Myocyte (in vitro differentiated cells): ENCODE results near the gene OLFML2A. TPM values are rescaled to one million over a fixed set of nuclear protein-coding genes. Genes with fewer than 3 reads are reported as not detected.
"Not testable (repeated sequence)": the region's sequence is repeated elsewhere in the genome, so short reads cannot be mapped to it uniquely, and the experiment has no call there.

ENCODE experiments used
- DNase-seq: peaks from one replicate; pipeline ENCODE4 v3.0.0-alpha.2; 2012; ENCODE audit warnings: low read depth
- total RNA-seq: library from RNA; depleted of rRNA; stranded (reverse); fragments of >200 nt; gene quantifications from 2 replicates; pipeline ENCODE4 v1.2.3, GENCODE V29; 2014

The OLFML2A gene
- total RNA-seq, 1 donor from 2014 or later = 253 TPM

- peak; percentile 90 for DNase-seq
These were observed 41.7 kb downstream of the OLFML2A start for GRCh38 chr9:124818431-124819281.

DNA sequence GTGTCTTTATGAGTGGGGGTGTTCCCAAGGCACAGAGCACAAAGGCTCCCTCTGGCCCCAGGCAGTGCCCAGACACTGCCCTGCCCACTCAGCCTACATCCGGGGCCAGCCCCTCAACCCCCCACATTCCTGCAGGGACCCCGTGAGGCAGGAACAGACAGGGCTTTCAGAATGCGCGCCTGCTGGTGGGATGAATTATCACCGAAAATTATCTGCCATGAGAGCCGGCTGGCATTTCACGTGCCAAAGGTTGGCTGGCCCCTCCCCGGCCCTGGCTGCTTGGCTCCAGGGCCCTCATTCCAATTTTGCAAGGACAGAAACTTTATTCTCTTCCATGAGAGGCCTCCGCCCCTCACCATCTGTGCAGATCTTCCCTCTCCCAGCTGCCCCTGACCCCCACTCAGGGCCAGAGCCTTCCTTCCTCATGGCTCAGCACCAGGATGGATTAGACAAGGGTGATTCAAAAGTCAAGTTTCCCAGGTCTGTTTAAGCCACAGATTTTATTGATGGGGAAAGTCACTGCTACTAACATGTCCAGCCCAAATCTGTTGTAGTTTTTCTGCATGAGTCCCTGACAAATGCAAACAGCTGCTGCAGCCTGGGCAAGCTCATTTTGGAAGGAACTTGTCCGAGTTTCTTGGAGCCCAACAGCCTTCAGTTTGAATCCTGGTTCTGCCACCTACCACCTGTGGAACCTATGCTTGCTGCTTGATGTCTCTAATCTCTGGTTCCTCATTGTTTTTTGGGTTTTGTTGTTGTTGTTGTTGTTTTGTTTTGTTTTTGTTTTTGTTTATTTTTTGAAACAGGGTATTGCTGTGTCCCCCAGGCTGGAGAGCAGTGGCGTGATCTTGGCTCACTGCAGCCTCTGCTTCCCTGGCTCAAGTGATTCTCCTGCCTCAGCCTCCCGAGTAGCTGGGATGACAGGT lies 44.0 kb downstream of the OLFML2A start:
- DNase-seq = peak; percentile 83

DNA sequence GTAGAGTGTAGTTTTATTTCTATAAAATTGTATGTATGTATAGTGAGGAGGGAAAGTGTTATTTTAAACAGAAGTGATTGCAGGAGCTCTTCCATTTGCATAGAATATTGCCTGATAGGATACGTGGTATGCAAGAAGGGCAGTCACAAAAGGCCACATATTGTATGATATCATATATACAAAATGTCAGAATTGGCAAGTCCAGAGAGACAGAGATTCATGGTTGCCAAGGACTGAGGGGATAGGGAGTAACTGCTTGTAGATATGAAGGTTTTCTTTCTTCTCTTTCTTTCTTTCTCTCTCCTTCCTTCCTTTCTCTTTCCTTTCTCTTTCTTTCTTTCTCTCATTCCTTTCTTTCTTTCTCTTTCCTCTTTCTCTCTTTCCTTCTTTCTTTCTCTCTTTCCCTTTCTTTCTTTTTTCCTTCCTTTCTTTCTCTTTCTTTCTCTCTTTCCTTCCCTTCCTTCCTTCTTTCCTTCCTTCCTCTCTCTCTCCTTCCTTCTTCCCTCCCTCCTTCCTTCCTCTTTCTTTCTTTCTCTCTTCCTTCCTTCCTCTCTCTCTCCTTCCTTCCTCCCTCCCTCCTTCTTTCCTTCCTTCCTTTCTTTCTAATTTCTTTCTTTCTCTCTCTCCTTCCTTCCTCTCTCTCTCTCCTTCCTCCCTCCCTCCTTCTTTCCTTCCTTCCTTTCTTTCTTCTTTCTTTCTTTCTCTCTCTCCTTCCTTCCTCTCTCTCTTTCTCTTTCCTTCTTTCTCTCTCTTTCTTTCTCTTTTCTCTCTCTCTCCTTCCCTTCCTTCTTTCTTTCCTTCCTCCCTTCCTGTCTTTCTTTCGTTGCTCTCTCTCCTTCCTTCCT lies 51.8 kb downstream of the OLFML2A start:
- no peak for DNase-seq

DNA sequence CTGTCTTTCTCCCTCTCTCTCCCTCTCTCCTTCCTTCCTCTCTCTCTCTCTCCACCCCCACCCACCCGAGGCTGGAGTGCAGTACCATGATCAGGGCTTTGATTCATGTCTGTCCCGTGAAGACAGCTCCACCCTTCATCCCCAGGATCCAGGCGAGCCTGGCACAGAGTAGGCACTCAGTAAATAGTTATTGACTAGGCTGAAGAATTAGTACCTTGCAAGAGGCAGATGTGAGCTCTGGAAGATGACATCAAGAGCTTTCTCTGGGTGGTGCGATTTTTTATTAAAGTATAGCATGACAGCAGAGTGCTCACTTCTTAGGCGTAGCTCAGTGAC lies 52.4 kb downstream of the OLFML2A start:
- no peak for DNase-seq

DNA sequence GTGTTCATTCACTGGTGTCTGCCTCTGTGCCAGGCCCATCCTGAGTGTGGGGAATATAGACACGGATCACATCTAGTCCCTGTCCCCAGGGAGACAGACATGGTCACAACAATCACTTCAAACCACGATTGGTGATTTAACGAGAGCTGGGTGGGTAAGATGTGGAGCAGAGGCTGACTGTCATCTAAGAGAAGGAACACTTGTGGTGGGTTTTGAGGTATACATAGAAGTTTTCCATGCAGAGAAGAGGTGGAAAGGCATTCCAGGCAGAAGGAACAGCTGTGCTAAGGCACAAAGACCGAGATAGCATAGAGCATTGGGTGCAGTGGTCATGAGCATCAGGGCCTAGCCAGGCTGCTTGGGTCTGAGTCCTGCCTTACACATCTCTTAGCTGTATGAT lies 53.7 kb downstream of the OLFML2A start:
- DNase-seq = peak; percentile 67

- DNase-seq = peak; percentile 57
These were observed 54.9 kb downstream of the OLFML2A start for GRCh38 chr9:124831642-124832364.

- DNase-seq = peak; percentile 82
These were observed 57.7 kb downstream of the OLFML2A start for GRCh38 chr9:124834591-124834990.

DNA sequence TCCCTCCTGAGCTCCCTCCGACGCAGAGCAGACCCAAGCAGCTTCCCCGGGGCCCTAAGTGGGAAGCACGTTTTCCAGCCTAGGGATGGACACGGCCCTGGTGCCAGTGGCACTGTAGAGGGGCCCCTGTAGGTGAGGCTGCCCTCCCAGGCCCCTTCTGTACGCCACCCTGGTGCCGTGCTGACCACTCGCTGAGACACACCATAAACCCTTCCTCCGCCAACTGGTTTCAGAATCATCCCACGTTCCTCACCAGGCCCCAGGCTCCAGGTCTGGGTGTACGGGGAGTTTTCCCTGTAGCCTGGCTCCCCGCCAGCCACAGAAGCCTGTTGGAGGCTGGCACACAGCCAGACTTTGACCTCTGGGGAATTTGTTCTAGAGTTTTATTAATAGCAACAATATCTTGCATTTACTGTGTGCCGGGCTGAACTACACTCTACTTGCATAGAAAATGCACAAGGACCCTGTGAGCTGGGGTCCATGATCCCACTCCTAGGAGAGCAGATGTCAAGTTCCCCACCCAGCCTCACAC lies 58.2 kb downstream of the OLFML2A start:
- peak; percentile 90 for DNase-seq

DNA sequence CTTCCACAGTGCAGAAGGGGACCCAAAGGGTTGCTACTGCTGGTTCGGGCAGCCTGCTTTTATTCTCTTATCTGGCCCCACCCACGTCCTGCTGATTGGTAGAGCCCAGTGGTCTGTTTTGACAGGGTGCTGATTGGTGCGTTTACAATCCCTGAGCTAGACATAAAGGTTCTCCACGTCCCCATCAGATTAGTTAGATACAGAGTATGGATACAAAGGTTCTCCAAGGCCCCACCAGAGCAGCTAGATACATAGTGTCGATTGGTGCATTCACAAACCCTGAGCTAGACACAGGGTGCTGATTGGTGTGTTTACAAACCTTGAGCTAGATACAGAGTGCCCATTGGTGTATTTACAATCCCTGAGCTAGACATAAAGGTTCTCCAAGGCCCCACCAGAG lies 61.2 kb downstream of the OLFML2A start:
- DNase-seq = not testable (repeated sequence)

DNA sequence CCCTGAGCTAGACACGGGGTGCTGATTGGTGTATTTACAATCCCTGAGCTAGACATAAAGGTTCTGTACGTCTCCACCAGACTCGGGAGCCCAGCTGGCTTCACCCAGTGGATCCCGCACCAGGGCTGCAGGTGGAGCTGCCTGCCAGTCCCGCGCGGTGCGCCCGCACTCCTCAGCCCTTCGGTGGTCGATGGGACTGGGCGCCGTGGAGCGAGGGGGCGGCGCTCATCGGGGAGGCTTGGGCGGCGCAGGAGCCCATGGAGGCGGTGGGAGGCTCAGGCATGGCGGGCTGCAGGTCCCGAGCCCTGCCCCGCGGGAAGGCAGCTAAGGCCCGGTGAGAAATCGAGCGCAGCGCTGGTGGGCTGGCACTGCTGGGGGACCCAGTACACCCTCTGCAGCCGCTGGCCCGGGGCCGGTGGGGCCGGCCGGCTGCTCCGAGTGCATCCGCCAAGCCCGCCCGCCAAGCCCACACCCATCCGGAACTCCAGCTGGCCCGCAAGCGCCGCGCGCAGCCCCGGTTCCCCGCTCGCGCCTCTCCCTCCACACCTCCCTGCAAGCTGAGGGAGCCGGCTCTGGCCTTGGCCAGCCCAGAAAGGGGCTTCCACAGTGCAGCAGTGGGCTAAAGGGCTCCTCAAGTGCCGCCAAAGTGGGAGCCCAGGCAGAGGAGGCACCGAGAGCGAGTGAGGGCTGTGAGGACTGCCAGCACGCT lies 61.8 kb downstream of the OLFML2A start:
- not testable (repeated sequence) for DNase-seq

- peak; percentile 78 for DNase-seq
These were observed 62.8 kb downstream of the OLFML2A start for GRCh38 chr9:124839612-124840299.

- DNase-seq = peak; percentile 99
These were observed 63.4 kb downstream of the OLFML2A start for GRCh38 chr9:124840300-124840833.

DNA sequence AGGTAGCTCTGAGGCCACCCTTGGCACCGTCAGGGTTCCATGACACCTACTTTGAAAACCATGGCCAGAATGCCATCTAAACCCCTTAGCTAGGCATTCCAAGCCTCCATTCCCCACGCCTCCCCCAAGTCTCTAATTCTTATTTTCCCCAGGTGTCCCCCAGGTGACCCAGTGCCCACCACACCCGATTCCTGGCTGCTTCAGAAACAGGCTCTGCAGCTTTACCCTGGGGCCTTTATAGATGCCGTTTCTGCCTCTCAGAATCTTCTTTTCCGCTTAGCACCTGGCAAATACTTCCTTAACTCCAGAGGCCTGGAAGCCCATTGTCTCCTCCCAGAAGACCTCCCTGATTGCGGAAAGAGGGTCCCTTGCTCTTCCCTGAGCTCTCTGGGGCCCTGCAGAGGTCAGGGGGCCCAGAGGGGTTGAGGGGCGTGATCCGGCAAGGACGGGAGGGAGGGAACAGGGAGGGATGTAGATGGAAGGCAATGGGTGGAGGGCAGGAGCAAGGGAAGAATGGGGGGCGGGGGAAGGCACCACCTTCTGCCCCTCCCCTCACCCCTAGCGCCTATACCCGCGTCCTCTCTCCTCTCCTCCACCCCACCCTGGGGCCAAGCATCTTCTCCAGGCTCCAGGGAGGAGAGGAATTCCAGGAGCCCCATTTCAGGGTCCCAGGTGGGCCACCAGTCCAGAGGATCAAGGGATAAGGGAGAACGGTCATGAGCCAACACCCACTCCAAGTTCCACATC lies 64.3 kb downstream of the OLFML2A start:
- no peak for DNase-seq

- peak; percentile 35 for DNase-seq
These were observed 66.6 kb downstream of the OLFML2A start for GRCh38 chr9:124843456-124844034.

DNA sequence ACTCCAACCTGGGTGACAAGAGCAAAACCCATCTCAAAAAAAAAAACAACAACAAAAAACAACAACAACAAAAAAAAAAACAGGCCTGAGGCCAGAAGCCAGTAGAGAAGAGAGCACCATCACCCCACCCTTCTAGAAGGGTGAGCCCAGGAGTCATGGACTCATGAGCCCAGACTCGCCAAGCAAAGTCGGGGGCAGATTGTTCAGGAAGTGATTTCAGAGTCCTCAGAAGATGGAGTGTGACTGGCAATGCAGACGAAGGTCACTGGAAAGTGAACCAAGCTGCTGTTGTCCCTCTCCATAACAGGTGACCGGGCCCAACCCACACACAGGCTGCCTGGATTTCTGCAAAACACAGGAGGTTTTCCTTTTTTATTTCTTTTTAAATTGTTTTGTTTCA lies 67.4 kb downstream of the OLFML2A start:
- no peak for DNase-seq

- not testable (repeated sequence) for DNase-seq
These were observed 69.5 kb downstream of the OLFML2A start for GRCh38 chr9:124846467-124846866.

DNA sequence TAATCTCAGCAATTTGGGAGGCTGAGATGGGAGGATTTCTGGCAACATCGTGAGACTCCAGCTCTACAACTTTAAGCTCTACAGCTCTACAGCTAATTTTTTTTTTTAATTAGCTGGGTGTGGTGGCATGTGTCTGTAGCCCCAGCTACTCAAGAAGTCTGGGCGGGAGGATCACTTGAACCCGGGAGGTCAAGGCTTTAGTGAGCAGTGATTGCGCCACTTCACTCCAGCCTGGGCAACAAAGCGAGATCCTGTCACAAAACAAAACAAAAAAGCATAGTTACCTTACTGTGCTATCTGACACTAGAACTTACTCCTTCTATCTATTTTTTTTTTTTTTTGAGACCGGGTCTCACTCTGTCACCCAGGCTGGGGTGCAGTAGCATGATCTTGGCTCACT lies 70.0 kb downstream of the OLFML2A start:
- DNase-seq = no peak

DNA sequence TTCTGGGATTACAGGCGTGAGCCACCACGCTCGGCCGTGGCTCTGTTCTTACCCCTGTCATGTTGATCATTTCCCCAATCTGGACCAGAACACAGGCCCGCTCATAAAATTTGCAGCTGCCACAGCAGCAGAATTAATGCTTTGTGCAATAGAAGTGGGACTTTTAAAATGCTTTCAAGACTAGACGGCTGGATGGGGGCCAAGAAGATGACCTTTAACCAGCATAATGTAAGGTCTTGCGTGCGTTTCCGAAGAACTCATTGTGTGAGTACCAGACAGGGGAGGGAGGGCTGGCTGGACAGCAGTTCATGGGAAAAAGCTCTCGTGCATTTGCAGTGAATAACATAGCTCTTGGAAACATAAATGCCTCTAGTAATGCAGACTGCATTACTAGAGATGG lies 72.9 kb downstream of the OLFML2A start:
- DNase-seq = peak; percentile 81
